GM21447 (cell line): Measurements from ENCODE around the gene MMP24OS.

Experiments
- ATAC-seq: cut with Tn5 transposase; IDR thresholded peaks from one replicate; pipeline ENCODE4 v1.9.1; 2021; ENCODE audit not compliant: unreplicated experiment

Gene MMP24OS

DNA sequence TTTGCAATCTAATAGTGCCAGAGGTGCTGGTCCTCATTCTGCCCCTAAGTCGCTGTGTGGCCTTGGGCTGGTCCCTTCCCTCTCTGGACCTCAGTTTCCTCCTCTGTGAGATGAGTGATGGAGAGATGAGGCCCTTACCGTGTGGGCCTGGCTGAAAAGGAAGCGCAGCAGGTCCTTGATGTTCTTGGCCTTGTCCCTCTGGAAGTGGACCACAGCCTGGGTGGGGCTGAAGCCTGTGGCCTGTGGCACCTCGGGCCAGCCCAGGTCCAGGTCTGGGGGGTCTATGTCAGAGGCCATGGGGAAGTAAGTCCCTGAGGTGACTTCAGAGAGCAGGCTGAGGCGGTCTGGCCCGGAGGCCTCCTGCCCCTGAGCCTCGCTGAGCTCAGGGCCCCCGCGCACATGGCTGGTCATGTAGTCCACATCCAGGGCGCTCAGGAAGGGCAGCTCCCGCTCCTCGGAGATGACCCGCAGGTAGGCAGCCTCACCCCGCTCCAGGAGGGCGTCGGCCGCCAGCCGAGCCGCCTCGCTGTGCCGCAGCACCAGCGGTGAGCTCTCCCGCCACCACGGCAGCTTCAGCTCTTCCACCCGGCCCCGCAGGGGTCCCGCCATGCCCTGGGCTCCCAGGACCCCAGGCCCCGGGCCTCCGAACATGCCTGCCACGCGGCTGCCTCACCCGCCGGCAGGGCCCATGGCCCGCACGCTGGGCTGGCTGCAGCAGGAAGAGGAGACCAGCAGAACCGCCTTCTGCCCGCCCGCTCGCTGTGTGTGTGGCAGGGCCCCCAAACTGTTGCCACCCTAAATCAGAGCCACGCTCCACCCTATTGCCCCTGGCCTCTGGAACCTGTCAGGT, 14.0 kb upstream of the MMP24OS start, which contains the start of gene FAM83C:
FAM83C (minus strand) TSS at position 772 of the 850 bp plus-strand sequence; CDS start at position 651, 121 bp downstream.
- no peak for ATAC-seq

GRCh38 chr20:35290887-35291417, 13.0 kb upstream of the MMP24OS start:
- ATAC-seq, result no peak

DNA sequence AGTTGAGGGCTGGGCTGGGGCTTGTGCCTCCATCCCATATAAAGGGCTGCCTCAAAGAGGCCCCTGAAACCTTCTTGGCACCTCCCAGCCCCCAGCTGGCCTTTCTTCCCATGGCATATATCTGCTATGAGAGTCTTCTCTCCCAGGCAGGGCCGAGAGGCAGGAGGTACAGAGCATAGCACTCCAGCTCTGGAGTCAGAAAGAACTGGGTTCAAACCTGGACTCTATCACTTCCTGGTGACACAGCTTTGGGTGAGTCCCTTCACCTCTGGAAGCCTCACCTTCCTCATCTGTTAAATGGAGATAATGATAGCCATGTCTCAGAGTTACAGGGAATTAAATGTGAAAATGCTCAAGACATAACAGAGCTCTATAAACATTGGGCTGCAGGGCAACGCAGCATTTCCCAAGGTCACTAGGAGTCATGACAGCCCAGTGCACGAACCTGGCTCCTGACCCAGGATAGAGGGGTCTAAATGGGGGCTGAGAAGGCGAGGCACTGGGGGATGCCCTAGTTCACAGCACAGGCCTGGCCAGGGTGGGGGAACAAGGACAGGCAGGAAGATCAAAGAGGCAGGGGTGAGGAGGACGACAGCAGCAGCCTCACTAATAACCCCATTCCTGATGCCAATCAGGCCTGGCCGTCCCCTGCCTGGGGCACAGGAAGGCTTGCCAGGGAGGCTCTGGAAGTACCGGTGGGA, 12.4 kb upstream of the MMP24OS start:
- ATAC-seq, result no peak

GRCh38 chr20:35288325-35289060, 10.6 kb upstream of the MMP24OS start:
- ATAC-seq, result no peak

- ATAC-seq, result no peak
Measured at GRCh38 chr20:35287509-35288324, 9.8 kb upstream of the MMP24OS start.

DNA sequence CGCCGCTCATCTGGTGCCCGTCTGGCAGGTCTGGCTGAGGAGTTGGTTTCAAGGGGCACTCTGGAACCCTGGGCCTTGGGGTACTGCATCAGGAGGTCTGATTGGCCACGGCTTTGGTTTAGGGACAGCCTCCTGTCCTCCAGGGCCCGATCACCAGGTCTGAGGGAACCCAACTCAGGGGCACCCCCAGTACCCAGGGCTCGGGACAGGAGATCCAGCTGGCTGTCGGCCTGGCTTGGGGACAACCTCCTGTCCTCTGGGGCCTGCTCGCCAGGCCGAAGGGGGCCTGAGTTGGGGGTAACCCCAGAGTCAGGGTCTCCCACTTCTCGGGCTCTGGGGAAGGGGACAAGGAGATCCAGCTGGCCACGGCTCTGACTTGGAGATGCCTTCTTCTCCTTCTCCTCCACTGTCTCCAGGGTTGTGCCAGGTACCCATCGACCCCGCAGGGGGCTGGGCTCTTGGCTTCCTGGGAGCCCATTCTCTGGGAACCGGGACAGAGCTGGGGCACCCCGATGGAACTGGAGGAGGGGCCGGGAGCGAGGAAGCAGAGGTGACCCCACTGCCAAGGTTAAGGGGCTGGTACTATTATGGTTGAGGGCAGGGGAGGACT, 9.1 kb upstream of the MMP24OS start:
- ATAC-seq, result no peak

GRCh38 chr20:35286077-35286898, 8.4 kb upstream of the MMP24OS start:
- ATAC-seq, result no peak

GRCh38 chr20:35285806-35286076, 7.8 kb upstream of the MMP24OS start:
- no peak for ATAC-seq

GRCh38 chr20:35284992-35285805, 7.3 kb upstream of the MMP24OS start:
- no peak for ATAC-seq

DNA sequence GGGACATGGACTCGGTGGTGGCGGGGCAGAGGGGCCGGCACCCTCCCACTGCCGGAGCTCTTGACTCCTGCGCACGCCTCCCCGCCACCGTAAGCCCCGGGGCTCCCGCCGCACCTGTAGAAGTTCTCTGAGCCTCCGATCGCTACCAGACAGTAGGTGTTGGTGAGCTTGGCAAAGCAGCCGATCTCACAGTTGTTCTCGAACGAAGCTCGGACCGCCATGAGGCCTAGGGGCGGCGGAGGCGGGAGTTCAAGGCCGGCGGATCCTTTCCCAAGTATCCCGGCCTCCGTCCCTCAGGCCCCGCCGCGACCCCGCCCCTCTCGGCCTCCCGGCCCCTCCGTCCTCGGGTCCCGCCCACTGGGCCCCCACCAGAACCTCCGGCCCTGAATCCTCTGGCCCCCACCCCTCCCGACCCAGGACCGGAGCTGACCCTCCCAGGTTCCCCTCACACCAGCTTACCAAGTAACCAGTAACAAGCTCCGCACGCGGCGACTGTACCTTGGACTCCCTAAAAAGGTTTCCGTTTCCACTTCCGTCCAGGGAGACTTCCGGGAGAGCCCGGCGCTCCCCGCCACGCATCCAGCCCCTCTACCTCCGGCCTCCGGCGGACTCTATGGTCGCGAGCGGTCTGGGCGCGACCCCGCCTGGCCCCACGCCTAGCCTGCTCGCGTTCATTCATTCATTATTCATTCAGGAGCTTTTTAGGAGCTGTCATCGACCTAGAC, 6.5 kb upstream of the MMP24OS start, which contains the start of gene EIF6:
EIF6 (minus strand) TSS at position 506 of the 725 bp plus-strand sequence; CDS start at position 221, 285 bp downstream.
- peak; percentile 70 for ATAC-seq

- no peak for ATAC-seq
Measured at GRCh38 chr20:35283441-35284266, 5.7 kb upstream of the MMP24OS start.

GRCh38 chr20:35281506-35282101, 3.7 kb upstream of the MMP24OS start:
- ATAC-seq, result no peak

- ATAC-seq, result no peak
Measured at GRCh38 chr20:35280523-35280922, 2.6 kb upstream of the MMP24OS start.

- ATAC-seq, result no peak
Measured at GRCh38 chr20:35279533-35280174, 1.7 kb upstream of the MMP24OS start.

GRCh38 chr20:35279040-35279439, 1.1 kb upstream of the MMP24OS start:
- no peak for ATAC-seq

- ATAC-seq, result no peak
Measured at GRCh38 chr20:35277127-35277526, 795 bp downstream of the MMP24OS start.
